GM18873 (cell line): Measurements from ENCODE around the gene CPED1.

ENCODE experiments used
- ATAC-seq: cut with Tn5 transposase; IDR thresholded peaks from one replicate; pipeline ENCODE4 v1.9.1; 2021; ENCODE audit warnings: mild to moderate bottlenecking, moderate library complexity, moderate number of reproducible peaks; ENCODE audit not compliant: unreplicated experiment, low FRiP score

The CPED1 gene

DNA sequence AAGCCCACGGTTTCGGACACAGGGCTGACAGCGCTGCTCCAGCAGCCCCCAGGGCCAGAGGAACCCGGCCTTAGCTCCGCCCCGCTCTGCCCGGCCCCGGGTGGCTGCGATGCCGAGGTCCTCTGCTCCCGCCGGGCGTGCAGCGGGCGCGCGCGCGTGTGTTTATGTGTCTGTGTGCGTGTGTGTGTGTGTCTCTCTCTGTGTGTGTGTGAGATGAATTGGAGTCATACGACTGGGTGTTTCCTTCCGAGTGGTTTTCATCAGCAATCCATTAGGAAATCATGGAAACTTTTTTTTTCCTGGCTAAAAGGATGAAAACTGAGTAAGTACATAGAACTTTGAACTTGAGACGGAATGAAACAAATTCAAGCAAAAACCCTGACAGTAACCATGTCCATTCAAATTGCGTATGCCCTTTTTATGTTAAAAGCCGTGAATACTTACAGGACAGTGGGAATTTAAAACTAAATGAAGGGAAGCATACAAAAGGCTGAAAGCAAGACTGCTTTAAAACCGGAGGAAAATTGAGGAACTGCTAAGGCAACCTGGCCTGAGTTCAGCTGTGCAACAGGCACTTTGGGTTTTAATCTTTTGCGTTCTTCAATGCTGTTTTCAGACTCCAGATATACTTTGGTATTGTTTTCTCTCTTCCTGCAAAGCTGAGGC, at the start of gene CPED1:
Gene CPED1 (plus strand): TSS at position 121 of the 666 bp plus-strand sequence. CDS start 911 bp downstream, outside the sequence.
- peak; percentile 49 for ATAC-seq

GRCh38 chr7:120939345-120939744, 49.2 kb upstream of the CPED1 start:
- no peak for ATAC-seq

GRCh38 chr7:120941064-120941463, 47.4 kb upstream of the CPED1 start:
- no peak for ATAC-seq

DNA sequence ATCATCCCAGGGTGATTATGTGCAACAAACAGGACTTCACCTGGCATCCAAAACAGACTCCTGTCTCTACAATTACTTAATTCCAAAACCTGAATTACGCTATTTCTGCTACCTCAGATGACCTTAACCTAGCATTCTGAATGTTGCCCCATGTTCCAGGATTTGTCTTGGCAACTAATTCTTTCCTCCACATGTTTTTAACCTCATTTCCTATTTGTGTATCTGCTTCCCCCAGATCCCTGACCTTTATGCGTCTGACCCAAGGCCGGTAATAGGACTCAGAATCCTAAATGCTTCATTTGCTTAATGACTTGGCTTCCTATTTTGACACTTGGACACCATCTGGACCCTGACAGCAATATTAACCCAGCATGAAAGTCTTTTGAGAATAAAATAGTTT, 46.7 kb upstream of the CPED1 start:
- ATAC-seq: no peak

GRCh38 chr7:120942861-120943260, 45.6 kb upstream of the CPED1 start:
- ATAC-seq: no peak

- no peak for ATAC-seq
Observed at GRCh38 chr7:120944826-120945562, 43.5 kb upstream of the CPED1 start.

DNA sequence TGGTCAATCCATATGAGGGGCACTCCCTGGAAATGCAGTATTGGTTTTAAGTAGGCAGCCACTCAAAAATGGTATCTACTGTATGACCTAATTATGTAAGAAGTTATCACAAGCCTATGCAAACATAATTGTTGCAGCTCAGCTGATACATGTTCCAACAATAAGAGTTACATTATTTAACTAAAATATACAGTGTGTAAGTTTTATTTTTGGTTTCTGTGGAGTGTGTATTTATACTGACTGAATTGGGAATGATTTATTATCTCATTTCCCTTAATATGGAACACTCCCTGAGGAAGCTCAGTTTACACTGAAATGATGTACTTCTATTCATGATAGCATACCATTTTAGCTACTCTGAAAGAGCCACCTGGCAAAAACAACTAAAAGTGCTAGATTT, 40.5 kb upstream of the CPED1 start:
- ATAC-seq: no peak

- no peak for ATAC-seq
Observed at GRCh38 chr7:120949393-120949911, 39.1 kb upstream of the CPED1 start.

DNA sequence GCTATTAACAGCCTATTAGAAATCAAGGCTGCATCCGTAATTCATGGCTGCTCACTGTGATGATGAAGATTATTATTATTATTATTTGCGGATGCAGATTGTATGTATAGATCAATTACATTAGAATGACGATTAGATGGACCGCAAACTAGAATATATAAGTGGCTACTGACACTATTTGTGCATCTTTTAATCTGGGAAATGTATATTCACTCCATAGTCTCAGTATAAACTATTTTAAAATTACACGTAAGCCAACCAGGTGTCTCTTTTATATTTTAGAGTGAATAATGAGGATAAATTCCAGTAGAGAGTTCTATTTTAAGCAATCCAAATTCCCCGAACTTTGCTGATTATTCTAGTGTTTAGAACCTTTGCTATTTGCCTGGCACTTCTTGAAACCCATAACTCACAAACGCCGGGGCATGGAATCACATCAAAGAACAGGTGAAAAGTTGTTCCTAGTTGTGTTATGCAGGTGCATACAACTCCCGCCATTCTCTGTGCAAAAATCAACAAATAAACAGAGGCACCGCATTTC, 38.4 kb upstream of the CPED1 start:
- no peak for ATAC-seq

GRCh38 chr7:120950539-120951308, 37.8 kb upstream of the CPED1 start, which contains the start of gene ING3:
Gene ING3 (plus strand): TSS chr7:120950777. CDS start chr7:120950897, 120 bp downstream.
- peak; percentile 97 for ATAC-seq

DNA sequence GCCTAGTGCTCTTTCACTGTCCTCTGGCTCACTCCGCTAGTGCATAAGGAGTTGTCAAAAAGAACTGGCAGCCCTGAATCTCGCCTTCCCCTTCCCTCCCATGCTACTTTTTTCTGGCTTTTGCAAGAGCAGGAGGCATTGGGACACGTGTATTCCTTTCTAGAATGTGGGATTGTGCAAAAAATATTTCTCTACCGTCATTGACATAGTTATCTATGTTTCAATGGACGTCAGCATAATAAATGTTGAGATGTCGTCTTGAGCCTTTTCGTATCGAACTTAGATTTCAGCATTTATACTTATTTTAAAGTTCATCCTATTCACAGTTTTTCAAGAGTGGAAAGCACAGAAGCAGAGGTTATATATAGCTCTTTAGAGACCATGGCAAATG, 37.2 kb upstream of the CPED1 start:
- no peak for ATAC-seq

GRCh38 chr7:120951826-120952225, 36.7 kb upstream of the CPED1 start:
- ATAC-seq: no peak

GRCh38 chr7:120955577-120956149, 32.8 kb upstream of the CPED1 start:
- ATAC-seq: peak; percentile 47

GRCh38 chr7:120959929-120960484, 28.5 kb upstream of the CPED1 start:
- no peak for ATAC-seq

DNA sequence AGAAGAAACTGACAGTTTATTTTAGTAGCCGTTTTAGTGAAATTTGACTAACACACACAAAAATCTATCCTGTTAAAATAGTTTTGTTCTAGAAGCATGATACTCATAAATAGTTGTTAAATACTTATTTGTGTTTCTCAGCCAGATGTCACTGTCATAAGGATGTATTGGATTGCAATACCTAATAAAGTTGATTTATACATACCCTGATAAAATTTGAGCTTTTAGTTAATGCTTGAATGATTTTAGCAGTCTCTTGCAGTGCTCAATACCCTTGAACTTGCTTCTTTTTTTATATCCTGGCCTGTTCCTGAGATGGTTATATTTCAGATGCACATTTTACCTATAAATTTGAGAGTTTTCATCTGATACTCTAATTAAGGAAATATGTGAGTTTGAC, 27.8 kb upstream of the CPED1 start:
- no peak for ATAC-seq

DNA sequence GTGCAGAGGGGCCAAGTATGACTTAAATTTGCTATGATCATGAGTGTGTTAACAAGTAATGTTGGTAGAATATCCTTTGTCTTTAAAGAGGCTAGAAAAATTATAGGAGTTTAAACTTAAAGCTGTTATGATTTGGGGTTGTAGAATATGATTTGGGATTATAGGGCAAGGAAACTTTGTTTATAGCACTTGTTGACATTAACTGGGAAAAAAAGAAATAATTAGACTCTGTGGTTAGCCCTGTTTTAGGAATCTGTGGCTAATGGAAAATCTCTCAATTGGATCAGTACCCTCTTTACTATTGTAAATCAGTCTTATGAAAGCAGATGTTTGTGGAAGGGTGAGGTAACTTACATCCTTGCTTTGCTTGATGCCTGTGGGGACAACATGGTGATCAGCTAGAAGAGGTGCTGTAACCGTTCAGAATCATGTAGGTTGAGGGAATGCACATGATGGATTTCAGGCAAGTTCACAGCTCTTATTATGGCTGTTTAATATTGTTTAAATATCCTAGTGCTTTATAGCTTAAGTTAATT, 26.8 kb upstream of the CPED1 start:
- no peak for ATAC-seq

- ATAC-seq: no peak
Observed at GRCh38 chr7:120964088-120964487, 24.4 kb upstream of the CPED1 start.

GRCh38 chr7:120966961-120967360, 21.6 kb upstream of the CPED1 start:
- ATAC-seq: no peak

- no peak for ATAC-seq
Observed at GRCh38 chr7:120973849-120974248, 14.7 kb upstream of the CPED1 start.
